H9 (cell line): ENCODE measurements around the gene SH3RF3. TPM values are rescaled to one million over a fixed set of nuclear protein-coding genes. Genes with fewer than 3 reads are reported as not detected.

ENCODE experiments used
- DNase-seq: peaks from one replicate; pipeline ENCODE4 v3.0.0-alpha.2; 2017
- H2AFZ ChIP-seq: one replicate; pipeline ENCODE4 v1.6.1; 2013; ENCODE audit warnings: mild to moderate bottlenecking, low read length, control low read depth, moderate library complexity
- H2AK5ac ChIP-seq: 2 replicates; pipeline ENCODE4 v1.6.1; 2013; ENCODE audit warnings: low read length, control low read depth, mixed read lengths; ENCODE audit not compliant: insufficient read length
- H2BK120ac ChIP-seq: one replicate; pipeline ENCODE4 v1.6.1; 2013; ENCODE audit warnings: low read depth, mild to moderate bottlenecking, low read length, control low read depth, inconsistent platforms; ENCODE audit not compliant: poor library complexity, severe bottlenecking
- H2BK12ac ChIP-seq: 2 replicates; pipeline ENCODE4 v1.6.1; 2013; ENCODE audit warnings: low read length, control low read depth, mixed read lengths, low read depth; ENCODE audit not compliant: insufficient read length
- H2BK15ac ChIP-seq: 2 replicates; pipeline ENCODE4 v1.6.1; 2013; ENCODE audit warnings: low read depth, low read length, control low read depth
- H2BK20ac ChIP-seq: one replicate; pipeline ENCODE4 v1.6.1; 2013; ENCODE audit warnings: low read depth, mild to moderate bottlenecking, low read length, control low read depth, inconsistent platforms; ENCODE audit not compliant: poor library complexity, severe bottlenecking
- H2BK5ac ChIP-seq: 2 replicates; pipeline ENCODE4 v1.6.1; 2013; ENCODE audit warnings: low read length, control low read depth, mixed read lengths; ENCODE audit not compliant: insufficient read length
- H3K14ac ChIP-seq: 2 replicates; pipeline ENCODE4 v1.6.1; 2013; ENCODE audit warnings: low read length, control low read depth; ENCODE audit not compliant: insufficient read depth
- H3K18ac ChIP-seq: 2 replicates; pipeline ENCODE4 v1.6.1; 2013; ENCODE audit warnings: low read depth, mild to moderate bottlenecking, mixed read lengths, low read length, control low read depth; ENCODE audit not compliant: insufficient read length
- H3K23ac ChIP-seq: 2 replicates; pipeline ENCODE4 v1.6.1; 2013; ENCODE audit warnings: low read length, control low read depth, mixed read lengths, low read depth; ENCODE audit not compliant: insufficient read length
- H3K23me2 ChIP-seq: 2 replicates; pipeline ENCODE4 v1.6.1; 2013; ENCODE audit warnings: low read depth, mild to moderate bottlenecking, mixed read lengths, low read length, control low read depth; ENCODE audit not compliant: insufficient read length, poor library complexity, severe bottlenecking
- H3K27ac ChIP-seq: 2 replicates; pipeline ENCODE4 v1.5.1; 2013; ENCODE audit warnings: low read length, control low read depth, mixed read lengths, low read depth; ENCODE audit not compliant: insufficient read length
- H3K27me3 ChIP-seq: 2 replicates; pipeline ENCODE4 v1.6.1; 2013; ENCODE audit warnings: low read length, control low read depth, inconsistent platforms; ENCODE audit not compliant: insufficient read depth
- H3K4ac ChIP-seq: 2 replicates; pipeline ENCODE4 v1.6.1; 2013; ENCODE audit warnings: low read depth, mild to moderate bottlenecking, control low read depth, inconsistent platforms, low read length, moderate library complexity
- H3K4me1 ChIP-seq: 2 replicates; pipeline ENCODE4 v1.6.1; 2013; ENCODE audit warnings: low read length, control low read depth, inconsistent platforms; ENCODE audit not compliant: insufficient read depth
- H3K4me2 ChIP-seq: 2 replicates; pipeline ENCODE4 v1.6.1; 2013; ENCODE audit warnings: low read length, control low read depth, mixed read lengths; ENCODE audit not compliant: insufficient read length, insufficient read depth
- H3K56ac ChIP-seq: 2 replicates; pipeline ENCODE4 v1.6.1; 2013; ENCODE audit warnings: low read depth, mild to moderate bottlenecking, mixed read lengths, low read length, control low read depth; ENCODE audit not compliant: insufficient read length
- H3K79me1 ChIP-seq: 2 replicates; pipeline ENCODE4 v1.6.1; 2013; ENCODE audit warnings: low read depth, mild to moderate bottlenecking, moderate library complexity, low read length, control low read depth, inconsistent platforms; ENCODE audit not compliant: insufficient read depth, poor library complexity, severe bottlenecking
- H3K79me2 ChIP-seq: 2 replicates; pipeline ENCODE4 v1.6.1; 2013; ENCODE audit warnings: low read length, control low read depth, inconsistent platforms; ENCODE audit not compliant: insufficient read depth
- H3K9ac ChIP-seq: 2 replicates; pipeline ENCODE4 v1.6.1; 2013; ENCODE audit warnings: low read length, control low read depth, mixed read lengths; ENCODE audit not compliant: insufficient read length; ENCODE audit errors: extremely low read depth
- H3K9me3 ChIP-seq: one replicate; pipeline ENCODE4 v1.6.1; 2013; ENCODE audit warnings: low read depth, low read length, inconsistent platforms; ENCODE audit not compliant: control insufficient read depth
- H3T11ph ChIP-seq: one replicate; pipeline ENCODE4 v1.6.1; 2013; ENCODE audit warnings: mild to moderate bottlenecking, low read length, control low read depth, inconsistent platforms
- H4K20me1 ChIP-seq: one replicate; pipeline ENCODE4 v1.6.1; 2013; ENCODE audit not compliant: control insufficient read depth, insufficient read length, insufficient read depth
- H4K5ac ChIP-seq: 2 replicates; pipeline ENCODE4 v1.6.1; 2013; ENCODE audit warnings: low read depth, mild to moderate bottlenecking, mixed read lengths, low read length, control low read depth; ENCODE audit not compliant: insufficient read length
- H4K8ac ChIP-seq: replicated peaks from 2 replicates; pipeline ENCODE4 v1.6.1; 2013; ENCODE audit warnings: low read length, control low read depth, mixed read lengths, low read depth; ENCODE audit not compliant: insufficient read length
- H4K91ac ChIP-seq: 2 replicates; pipeline ENCODE4 v1.6.1; 2013; ENCODE audit warnings: low read depth, mild to moderate bottlenecking, moderate library complexity, mixed read lengths, low read length, control low read depth; ENCODE audit not compliant: insufficient read length
- H3K27ac Mint-ChIP-seq, 3 experiments: 2 replicates in 2 of 3; 3 replicates in 1 of 3; pipeline ENCODE4 v1.8.0; 2020 to 2021; ENCODE audit warnings: mixed read lengths in 3 of 3, mild to moderate bottlenecking in 1 of 3, moderate library complexity in 1 of 3
- H3K27me3 Mint-ChIP-seq: 2 replicates; pipeline ENCODE4 v1.8.0; 2021; ENCODE audit warnings: low read depth, mild to moderate bottlenecking, moderate library complexity, mixed read lengths
- H3K36me3 Mint-ChIP-seq, 3 experiments: 2 replicates in 2 of 3; 3 replicates in 1 of 3; pipeline ENCODE4 v1.8.0; 2020 to 2021; ENCODE audit warnings: low read depth in 3 of 3, mixed read lengths in 3 of 3; ENCODE audit not compliant: insufficient read depth in 1 of 3
- H3K4me1 Mint-ChIP-seq, 2 experiments: 2 replicates each; pipeline ENCODE4 v1.8.0; 2020; ENCODE audit warnings: mixed read lengths in 2 of 2
- H3K4me3 Mint-ChIP-seq, 2 experiments: 2 replicates in 1 of 2; 3 replicates in 1 of 2; pipeline ENCODE4 v1.8.0; 2020 to 2021; ENCODE audit warnings: mild to moderate bottlenecking in 2 of 2, mixed read lengths in 2 of 2, moderate library complexity in 1 of 2
- H3K9me3 Mint-ChIP-seq, 2 experiments: 2 replicates in 1 of 2; 3 replicates in 1 of 2; pipeline ENCODE4 v1.8.0; 2020; ENCODE audit warnings: mild to moderate bottlenecking in 2 of 2, mixed read lengths in 2 of 2, moderate library complexity in 1 of 2
- WGBS: extraction: QIAGEN DNeasy Blood & Tissue Kit; methylation state at CpG from one replicate; pipeline ENCODE4 v1.1.7; 2013; ENCODE audit warnings: missing lambda C conversion rate, low lambda C conversion rate, mixed read lengths; ENCODE audit not compliant: insufficient read length; ENCODE audit errors: extremely low coverage; 5-methylcytosine and 5-hydroxymethylcytosine counted together
- total RNA-seq: library from RNA; stranded (reverse); gene quantifications from 2 replicates; pipeline ENCODE4 v1.2.1, GENCODE V29; 2021
- TF ChIP-seq, protein P1 (sequence below): fragments of 200-600 bp; sonication (generic); conservative IDR thresholded peaks from 3 replicates; pipeline ENCODE4 v1.8.0; 2021; ENCODE audit warnings: antibody characterized with exemption, mild to moderate bottlenecking

Gene SH3RF3
- total RNA-seq, 1 experiment from 2014 or later = 0.46 TPM

DNA sequence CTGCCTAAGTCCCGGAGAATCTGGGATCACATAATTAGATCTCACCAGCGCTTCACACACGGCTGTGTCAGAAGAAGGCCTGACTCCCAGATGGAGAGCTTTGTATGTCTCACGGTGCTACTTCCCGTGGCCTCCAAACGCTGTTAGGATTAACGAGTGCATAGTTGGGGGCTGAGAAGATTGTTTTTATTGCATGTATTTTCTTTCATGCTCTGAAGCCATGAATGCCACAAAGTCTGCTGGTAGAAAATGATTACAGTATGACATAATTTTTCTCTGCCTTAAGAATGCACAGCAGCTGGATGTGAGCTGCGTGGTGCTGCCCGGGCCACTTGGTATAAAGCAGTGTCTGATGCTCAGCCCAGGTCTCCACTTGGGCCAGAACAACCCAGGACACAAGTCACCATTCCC, 318.3 kb downstream of the SH3RF3 start:
- no peak overlapping the region for H3K27ac ChIP-seq
- H3K18ac ChIP-seq = no peak overlapping the region
- no peaks in the 10 kb centered on the region for H3K4me1 Mint-ChIP-seq
- H3K9me3 Mint-ChIP-seq = peaks cover 28 to 32% of the 10 kb centered on the region in 2 experiments
- no peak overlapping the region for H3K4me2 ChIP-seq
- no peaks in the 10 kb centered on the region for H3K4me1 ChIP-seq
- H3K27ac Mint-ChIP-seq = no peak overlapping the region
- H4K5ac ChIP-seq = no peak overlapping the region
- H2AK5ac ChIP-seq = no peak overlapping the region
- no peak overlapping the region for H3T11ph ChIP-seq
- H4K20me1 ChIP-seq = no peaks in the 10 kb centered on the region
- no peak overlapping the region for H2BK20ac ChIP-seq
- no peak overlapping the region for H4K8ac ChIP-seq
- H3K79me1 ChIP-seq = no peaks in the 10 kb centered on the region
- no peak overlapping the region for H2BK12ac ChIP-seq
- H3K4me3 Mint-ChIP-seq = no peak overlapping the region
- H2BK5ac ChIP-seq = no peak overlapping the region
- peaks cover 2 to 13% (median 10%) of the 10 kb centered on the region in 3 experiments for H3K36me3 Mint-ChIP-seq
- no peak overlapping the region for H2BK15ac ChIP-seq
- H3K79me2 ChIP-seq = no peaks in the 10 kb centered on the region
- no peak overlapping the region for H3K56ac ChIP-seq
- H2BK120ac ChIP-seq = no peak overlapping the region
- H3K23me2 ChIP-seq = no peaks in the 10 kb centered on the region
- no peak overlapping the region for H3K23ac ChIP-seq
- WGBS = no CpG with 5 or more reads among the region's 9 CpGs
- TF ChIP-seq, protein P1, sequence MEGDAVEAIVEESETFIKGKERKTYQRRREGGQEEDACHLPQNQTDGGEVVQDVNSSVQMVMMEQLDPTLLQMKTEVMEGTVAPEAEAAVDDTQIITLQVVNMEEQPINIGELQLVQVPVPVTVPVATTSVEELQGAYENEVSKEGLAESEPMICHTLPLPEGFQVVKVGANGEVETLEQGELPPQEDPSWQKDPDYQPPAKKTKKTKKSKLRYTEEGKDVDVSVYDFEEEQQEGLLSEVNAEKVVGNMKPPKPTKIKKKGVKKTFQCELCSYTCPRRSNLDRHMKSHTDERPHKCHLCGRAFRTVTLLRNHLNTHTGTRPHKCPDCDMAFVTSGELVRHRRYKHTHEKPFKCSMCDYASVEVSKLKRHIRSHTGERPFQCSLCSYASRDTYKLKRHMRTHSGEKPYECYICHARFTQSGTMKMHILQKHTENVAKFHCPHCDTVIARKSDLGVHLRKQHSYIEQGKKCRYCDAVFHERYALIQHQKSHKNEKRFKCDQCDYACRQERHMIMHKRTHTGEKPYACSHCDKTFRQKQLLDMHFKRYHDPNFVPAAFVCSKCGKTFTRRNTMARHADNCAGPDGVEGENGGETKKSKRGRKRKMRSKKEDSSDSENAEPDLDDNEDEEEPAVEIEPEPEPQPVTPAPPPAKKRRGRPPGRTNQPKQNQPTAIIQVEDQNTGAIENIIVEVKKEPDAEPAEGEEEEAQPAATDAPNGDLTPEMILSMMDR = no peak
- no peak overlapping the region for H3K14ac ChIP-seq
- H3K27me3 ChIP-seq = no peaks in the 10 kb centered on the region
- H3K9me3 ChIP-seq = peaks cover 5% of the 10 kb centered on the region
- H3K4ac ChIP-seq = no peak overlapping the region
- H4K91ac ChIP-seq = no peak overlapping the region
- no peak for DNase-seq
- H3K9ac ChIP-seq = no peak overlapping the region
- no peak overlapping the region for H2AFZ ChIP-seq
- peaks cover 2% of the 10 kb centered on the region for H3K27me3 Mint-ChIP-seq
